ENCODE data around the gene RS1.

RS1 gene

GRCh38 chrX:18638398-18638797, 33.5 kb downstream of the RS1 start:
- no peak overlapping the region for H2AFZ ChIP-seq (ENCODE audit: low read depth, low read length)
- no peak overlapping the region for H3K9ac ChIP-seq (ENCODE audit: low read length)
- TF ChIP-seq CTCF (IDR thresholded peaks at IDR 0.05; ENCODE audit: low read depth, low read length), result no peak
- TF ChIP-seq EZH2phosphoT487 (IDR thresholded peaks at IDR 0.05; ENCODE audit: low read depth), result no peak
- H3K9me3 ChIP-seq (ENCODE audit: insufficient read depth, low read length), result no peaks in the 10 kb centered on the region
- H4K20me1 ChIP-seq (ENCODE audit: insufficient read depth, low read length), result no peaks in the 10 kb centered on the region
- no peaks in the 10 kb centered on the region for H3K4me1 ChIP-seq (ENCODE audit: low read length)
- no peak overlapping the region for H3K27ac ChIP-seq (ENCODE audit: low read length)
- no peaks in the 10 kb centered on the region for H3K27me3 ChIP-seq (ENCODE audit: low read depth, low read length)
- H3K4me2 ChIP-seq (ENCODE audit: low read length), result no peak overlapping the region
- no peaks in the 10 kb centered on the region for H3K36me3 ChIP-seq (replicated peaks; ENCODE audit: low read depth, low read length)
- H3K79me2 ChIP-seq (ENCODE audit: low read length), result no peaks in the 10 kb centered on the region
- no peak overlapping the region for H3K4me3 ChIP-seq (ENCODE audit: low read length)

DNA sequence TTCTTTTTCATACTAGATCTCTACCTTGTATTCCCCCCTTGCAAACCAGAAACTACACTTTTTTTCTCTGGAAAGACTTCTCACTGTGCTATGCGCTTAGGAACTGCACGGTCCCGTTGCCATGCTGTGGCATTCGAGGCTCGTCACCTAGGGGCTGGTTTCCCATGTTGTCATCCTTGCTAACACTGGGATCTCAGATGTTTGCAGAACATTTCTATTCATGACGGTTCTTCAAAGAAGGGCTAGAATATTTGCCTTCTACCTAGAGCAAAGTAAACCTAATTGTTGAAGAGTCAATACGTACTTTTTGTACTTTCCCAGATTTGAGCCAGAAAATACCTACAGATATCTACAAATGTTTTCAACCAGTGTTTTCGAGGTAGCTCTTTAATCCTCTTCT, 41.0 kb downstream of the RS1 start:
- Histone ChIP-seq H3K27ac (ENCODE audit: low read length) (no peak overlapping the region), H4K20me1 (ENCODE audit: insufficient read depth, low read length) (no peaks in the 10 kb centered on the region), H3K79me2 (ENCODE audit: low read length) (no peaks in the 10 kb centered on the region), H3K36me3 (replicated peaks; ENCODE audit: low read depth, low read length) (no peaks in the 10 kb centered on the region), H3K4me2 (ENCODE audit: low read length) (no peak overlapping the region), H3K4me1 (ENCODE audit: low read length) (no peaks in the 10 kb centered on the region), H2AFZ (ENCODE audit: low read depth, low read length) (no peak overlapping the region), H3K27me3 (ENCODE audit: low read depth, low read length) (no peaks in the 10 kb centered on the region), H3K9me3 (ENCODE audit: insufficient read depth, low read length) (no peaks in the 10 kb centered on the region), H3K4me3 (ENCODE audit: low read length) (no peak overlapping the region), H3K9ac (ENCODE audit: low read length) (no peak overlapping the region)
- TF ChIP-seq EZH2phosphoT487 (IDR thresholded peaks at IDR 0.05; ENCODE audit: low read depth) (no peak), CTCF (IDR thresholded peaks at IDR 0.05; ENCODE audit: low read depth, low read length) (no peak)

DNA sequence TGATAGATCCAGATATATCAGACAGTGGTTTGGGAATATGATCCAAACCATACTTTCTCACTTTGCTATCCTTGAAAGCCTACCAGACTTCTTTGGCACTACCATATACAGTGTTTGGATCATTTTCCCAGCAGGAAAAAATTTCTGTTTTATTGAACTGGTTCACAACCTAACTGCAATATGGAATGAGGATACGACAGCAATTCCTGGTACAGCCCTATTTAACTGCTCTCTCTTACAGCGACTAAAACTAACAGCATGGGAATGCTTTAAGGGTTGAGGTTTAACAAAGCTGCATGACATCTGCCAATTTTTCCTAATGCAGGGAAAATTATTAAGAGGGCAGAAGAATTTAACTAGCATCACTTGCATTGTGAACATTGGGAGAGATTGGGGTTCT, 47.3 kb downstream of the RS1 start:
- H3K4me2 ChIP-seq (ENCODE audit: low read length), result no peak overlapping the region
- H3K4me1 ChIP-seq (ENCODE audit: low read length), result no peaks in the 10 kb centered on the region
- H4K20me1 ChIP-seq (ENCODE audit: insufficient read depth, low read length), result no peaks in the 10 kb centered on the region
- no peak overlapping the region for H3K27ac ChIP-seq (ENCODE audit: low read length)
- H3K9me3 ChIP-seq (ENCODE audit: insufficient read depth, low read length), result no peaks in the 10 kb centered on the region
- H3K79me2 ChIP-seq (ENCODE audit: low read length), result no peaks in the 10 kb centered on the region
- no peaks in the 10 kb centered on the region for H3K27me3 ChIP-seq (ENCODE audit: low read depth, low read length)
- no peak overlapping the region for H3K9ac ChIP-seq (ENCODE audit: low read length)
- TF ChIP-seq EZH2phosphoT487 (IDR thresholded peaks at IDR 0.05; ENCODE audit: low read depth), result no peak
- no peak for TF ChIP-seq CTCF (IDR thresholded peaks at IDR 0.05; ENCODE audit: low read depth, low read length)
- no peak overlapping the region for H2AFZ ChIP-seq (ENCODE audit: low read depth, low read length)
- H3K4me3 ChIP-seq (ENCODE audit: low read length), result no peak overlapping the region
- H3K36me3 ChIP-seq (replicated peaks; ENCODE audit: low read depth, low read length), result no peaks in the 10 kb centered on the region

DNA sequence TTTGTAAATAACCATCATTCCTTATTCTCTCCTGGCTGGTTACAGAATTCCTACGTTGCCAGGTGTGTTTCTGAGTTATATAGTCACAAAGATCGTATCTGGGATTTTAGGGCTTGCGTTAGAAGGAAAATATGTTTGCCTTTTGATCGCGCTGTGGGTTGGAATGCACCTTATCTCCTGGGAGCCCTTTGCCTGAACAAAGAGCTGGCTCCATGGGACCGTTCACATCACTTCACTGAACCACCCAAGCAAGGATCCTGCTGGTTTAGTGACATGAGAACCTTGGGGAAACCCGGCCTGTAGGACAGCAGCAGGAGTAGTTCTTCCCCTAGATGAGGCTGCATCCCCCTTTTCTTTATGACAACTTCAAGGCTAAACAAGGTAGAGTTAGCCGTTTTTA, 51.6 kb downstream of the RS1 start:
- TF ChIP-seq CTCF (IDR thresholded peaks at IDR 0.05; ENCODE audit: low read depth, low read length) (no peak), EZH2phosphoT487 (IDR thresholded peaks at IDR 0.05; ENCODE audit: low read depth) (no peak)
- H3K9me3 ChIP-seq (ENCODE audit: insufficient read depth, low read length), result no peaks in the 10 kb centered on the region
- H3K4me1 ChIP-seq (ENCODE audit: low read length), result no peaks in the 10 kb centered on the region
- no peak overlapping the region for H3K4me2 ChIP-seq (ENCODE audit: low read length)
- no peaks in the 10 kb centered on the region for H3K36me3 ChIP-seq (replicated peaks; ENCODE audit: low read depth, low read length)
- no peak overlapping the region for H3K27ac ChIP-seq (ENCODE audit: low read length)
- no peaks in the 10 kb centered on the region for H3K27me3 ChIP-seq (ENCODE audit: low read depth, low read length)
- H3K4me3 ChIP-seq (ENCODE audit: low read length), result no peak overlapping the region
- H2AFZ ChIP-seq (ENCODE audit: low read depth, low read length), result no peak overlapping the region
- H4K20me1 ChIP-seq (ENCODE audit: insufficient read depth, low read length), result no peaks in the 10 kb centered on the region
- H3K79me2 ChIP-seq (ENCODE audit: low read length), result no peaks in the 10 kb centered on the region
- H3K9ac ChIP-seq (ENCODE audit: low read length), result no peak overlapping the region
